Panc1 (cell line): ENCODE measurements around the gene ELSPBP1. TPM values are rescaled to one million over a fixed set of nuclear protein-coding genes. Genes with fewer than 3 reads are reported as not detected.

Experiments used
- ATAC-seq: fragments of 200-7000 bp; cut with Tn5 transposase; 2 replicates; pipeline ENCODE4 v1.9.1; 2020; ENCODE audit warnings: mild to moderate bottlenecking, moderate library complexity
- BruUV-seq: library from RNA; stranded (reverse); fragments of 400-500 nt; replicated peaks from 2 replicates; lab custom pipeline; 2021; lab: Mats Ljungman, UMichigan
- CTCF ChIA-PET: fragments of 300-600 bp; sonication (Branson Sonifier 250); formaldehyde crosslinking; loops from one replicate; lab custom pipeline; 2022; ENCODE audit warnings: antibody characterized with exemption; lab: Charles Lee
- POLR2A ChIA-PET: fragments of 300-600 bp; sonication (Branson Sonifier 250); formaldehyde crosslinking; loops from one replicate; lab custom pipeline; 2022; ENCODE audit warnings: antibody characterized with exemption; lab: Charles Lee
- DNase-seq: peaks from one replicate; pipeline ENCODE4 v3.0.0-alpha.2; 2010; ENCODE audit warnings: low read depth, low spot score
- H3K27ac ChIP-seq: 2 replicates; pipeline ENCODE4 v1.5.1; 2011; ENCODE audit warnings: mild to moderate bottlenecking, low read length, inconsistent platforms
- H3K27me3 ChIP-seq: fragments of 200-500 bp; sonication (Bioruptor generic); 2 replicates; pipeline ENCODE4 v1.6.0; 2014; ENCODE audit warnings: low read length, inconsistent platforms; ENCODE audit not compliant: control insufficient read depth, insufficient read depth
- H3K36me3 ChIP-seq: fragments of 200-500 bp; sonication (Bioruptor generic); 2 replicates; pipeline ENCODE4 v1.5.1; 2014; ENCODE audit warnings: inconsistent platforms, mild to moderate bottlenecking, low read length, moderate library complexity; ENCODE audit not compliant: control insufficient read depth, insufficient read depth
- H3K4me1 ChIP-seq: 2 replicates; pipeline ENCODE4 v1.5.1; 2011; ENCODE audit warnings: inconsistent platforms, mild to moderate bottlenecking, low read length, moderate library complexity; ENCODE audit not compliant: control insufficient read depth, insufficient read depth
- H3K4me3 ChIP-seq, 2 experiments: 2 replicates each; pipeline ENCODE4 v1.5.1; 2011 to 2012; ENCODE audit warnings: low read depth in 2 of 2, low read length in 2 of 2, mild to moderate bottlenecking in 2 of 2, inconsistent platforms in 1 of 2, moderate library complexity in 1 of 2
- H3K9me3 ChIP-seq: fragments of 200-500 bp; sonication (Bioruptor generic); 2 replicates; pipeline ENCODE4 v1.5.1; 2014; ENCODE audit warnings: low read depth, mild to moderate bottlenecking, inconsistent platforms, low read length, moderate library complexity; ENCODE audit not compliant: control insufficient read depth, insufficient read depth
- CTCF ChIP-seq: fragments of 450-650 bp; IDR thresholded peaks from 2 replicates; pipeline ENCODE4 v1.5.1; 2017; ENCODE audit warnings: mild to moderate bottlenecking
- POLR2AphosphoS5 ChIP-seq: IDR thresholded peaks from 2 replicates; pipeline ENCODE4 v1.6.1; 2012; ENCODE audit warnings: mild to moderate bottlenecking, low read depth, low read length, moderate library complexity
- REST ChIP-seq, 2 experiments: IDR thresholded peaks; 2 replicates each; pipeline ENCODE4 v1.6.1; 2011 to 2012; ENCODE audit warnings: low read depth in 2 of 2, control low read depth in 1 of 2, low read length in 1 of 2, mild to moderate bottlenecking in 1 of 2, moderate library complexity in 1 of 2; ENCODE audit not compliant: insufficient read depth in 1 of 2
- SIN3A ChIP-seq: IDR thresholded peaks from 2 replicates; pipeline ENCODE4 v1.6.1; 2012; ENCODE audit warnings: low read depth, mild to moderate bottlenecking, low read length, moderate library complexity, borderline replicate concordance; ENCODE audit not compliant: insufficient read depth
- TCF7L2 ChIP-seq: IDR thresholded peaks from 2 replicates; pipeline ENCODE4 v1.6.1; 2011; ENCODE audit warnings: mild to moderate bottlenecking, low read depth, low read length, inconsistent platforms
- in situ Hi-C: cut with HindIII; loops from 2 replicates; pipeline ENCODE4 v1.10.0; 2016; ENCODE audit warnings: low sequenced_read_pairs, low pct_unique_long_range_greater_than_20kb
- intact Hi-C: fragments of 100-400 bp; cut with micrococcal nuclease; formaldehyde crosslinking; loops from one replicate; pipeline ENCODE4 v1.10.0; 2022; ENCODE audit not compliant: unreplicated experiment
- total RNA-seq: library from RNA; stranded (reverse); gene quantifications from one replicate; pipeline ENCODE4 v1.2.1, GENCODE V29; 2021; ENCODE audit not compliant: unreplicated experiment

ELSPBP1 gene
- total RNA-seq, 1 experiment from 2014 or later = not detected

- no peak overlapping the region for H3K27ac ChIP-seq
- BruUV-seq = no TSS peak
- in situ Hi-C loops = no loop called here
- no peak for ATAC-seq
- H3K27me3 ChIP-seq = no peaks in the 10 kb centered on the region; the same call in 1 of the 2 replicates
- TF ChIP-seq POLR2AphosphoS5 (no peak), SIN3A (no peak), TCF7L2 (no peak), CTCF (no peak), REST (IDR thresholded peaks at IDR 0.05; ENCODE audit: insufficient read depth in 1 of 2, low read depth in 2 of 2, low read length in 1 of 2) (no peak)
- no peaks in the 10 kb centered on the region for H3K36me3 ChIP-seq
- H3K4me3 ChIP-seq = no peak overlapping the region
- no peaks in the 10 kb centered on the region for H3K4me1 ChIP-seq
- POLR2A ChIA-PET = no interaction called here
- H3K9me3 ChIP-seq = no peaks in the 10 kb centered on the region
- intact Hi-C loops = no loop called here
- no peak for DNase-seq
- CTCF ChIA-PET = no interaction called here
These were observed 20.9 kb upstream of the ELSPBP1 start for GRCh38 chr19:47973529-47973928.

GRCh38 chr19:47991191-47991808 lies 3.1 kb upstream of the ELSPBP1 start:
- TF ChIP-seq CTCF = no peak
- no peak for TF ChIP-seq POLR2AphosphoS5
- TF ChIP-seq TCF7L2 = no peak
- no peak for TF ChIP-seq SIN3A
- no peak for TF ChIP-seq REST (IDR thresholded peaks at IDR 0.05; ENCODE audit: insufficient read depth in 1 of 2, low read depth in 2 of 2, low read length in 1 of 2)
- Histone ChIP-seq H3K27ac (no peak overlapping the region), H3K4me1 (no peaks in the 10 kb centered on the region), H3K4me3 (no peak overlapping the region), H3K9me3 (no peaks in the 10 kb centered on the region), H3K36me3 (no peaks in the 10 kb centered on the region), H3K27me3 (peaks cover 9% of the 10 kb centered on the region)
- intact Hi-C loops (no loop called here), in situ Hi-C loops (no loop called here)
- no peak for ATAC-seq
- no TSS peak for BruUV-seq
- ChIA-PET POLR2A (no interaction called here), CTCF (no interaction called here)
- DNase-seq = no peak
